SK-N-SH (cell line): Measurements from ENCODE around the gene VPS33A.

Source experiments
- GABPA ChIP-seq: IDR thresholded peaks from 2 replicates; pipeline ENCODE4 v1.4.0; 2012; ENCODE audit warnings: low read depth, mild to moderate bottlenecking
- TF ChIP-seq, protein P1 (sequence below): fragments of 200-600 bp; sonication (generic); IDR thresholded peaks from 2 replicates; pipeline ENCODE4 v1.6.1; 2017; ENCODE audit warnings: antibody characterized with exemption, mild to moderate bottlenecking, moderate library complexity
- TF ChIP-seq, protein P2 (sequence below): IDR thresholded peaks from 2 replicates; pipeline ENCODE4 v1.4.0; 2012; ENCODE audit warnings: low read depth

DNA sequence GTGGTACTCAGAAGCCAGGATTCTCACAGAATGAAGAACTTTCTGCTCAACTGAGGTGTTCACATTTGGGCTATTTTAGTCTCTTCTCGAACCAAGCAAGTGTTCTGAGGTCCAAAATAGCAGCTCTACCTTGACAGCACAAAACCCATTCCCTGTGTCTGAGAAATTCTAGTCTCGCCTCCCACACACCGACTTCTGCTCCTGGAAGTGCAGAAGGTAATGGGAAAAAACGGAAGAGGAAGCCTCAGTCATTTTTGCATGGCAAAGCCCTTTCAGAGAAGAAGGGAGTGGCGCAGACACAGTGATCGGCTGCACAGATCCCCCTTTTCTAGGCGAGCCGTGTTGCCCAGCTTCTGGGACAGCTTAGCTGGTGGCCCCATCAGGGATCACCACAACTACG is 31.2 kb upstream of the VPS33A start:
- TF ChIP-seq, protein P1, sequence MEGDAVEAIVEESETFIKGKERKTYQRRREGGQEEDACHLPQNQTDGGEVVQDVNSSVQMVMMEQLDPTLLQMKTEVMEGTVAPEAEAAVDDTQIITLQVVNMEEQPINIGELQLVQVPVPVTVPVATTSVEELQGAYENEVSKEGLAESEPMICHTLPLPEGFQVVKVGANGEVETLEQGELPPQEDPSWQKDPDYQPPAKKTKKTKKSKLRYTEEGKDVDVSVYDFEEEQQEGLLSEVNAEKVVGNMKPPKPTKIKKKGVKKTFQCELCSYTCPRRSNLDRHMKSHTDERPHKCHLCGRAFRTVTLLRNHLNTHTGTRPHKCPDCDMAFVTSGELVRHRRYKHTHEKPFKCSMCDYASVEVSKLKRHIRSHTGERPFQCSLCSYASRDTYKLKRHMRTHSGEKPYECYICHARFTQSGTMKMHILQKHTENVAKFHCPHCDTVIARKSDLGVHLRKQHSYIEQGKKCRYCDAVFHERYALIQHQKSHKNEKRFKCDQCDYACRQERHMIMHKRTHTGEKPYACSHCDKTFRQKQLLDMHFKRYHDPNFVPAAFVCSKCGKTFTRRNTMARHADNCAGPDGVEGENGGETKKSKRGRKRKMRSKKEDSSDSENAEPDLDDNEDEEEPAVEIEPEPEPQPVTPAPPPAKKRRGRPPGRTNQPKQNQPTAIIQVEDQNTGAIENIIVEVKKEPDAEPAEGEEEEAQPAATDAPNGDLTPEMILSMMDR: no peak
- TF ChIP-seq, protein P2, sequence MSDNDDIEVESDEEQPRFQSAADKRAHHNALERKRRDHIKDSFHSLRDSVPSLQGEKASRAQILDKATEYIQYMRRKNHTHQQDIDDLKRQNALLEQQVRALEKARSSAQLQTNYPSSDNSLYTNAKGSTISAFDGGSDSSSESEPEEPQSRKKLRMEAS: no peak
- TF ChIP-seq GABPA: no peak
